ENCODE measurements around the gene B3GNT7.
A peak's percentile ranks its signal among the peaks of the same experiment; 100 is the strongest.

The B3GNT7 gene

GRCh38 chr2:231411831-231412617 is 16.5 kb downstream of the B3GNT7 start:
- H3K27me3 ChIP-seq (ENCODE audit: control insufficient read depth in 1 of 2, insufficient read depth in 2 of 2, low read length in 2 of 2) = no peaks in the 10 kb centered on the region

GRCh38 chr2:231412618-231412963 is 17.1 kb downstream of the B3GNT7 start:
- H3K27me3 ChIP-seq (ENCODE audit: control insufficient read depth in 1 of 2, insufficient read depth in 2 of 2, low read length in 2 of 2) = no peaks in the 10 kb centered on the region
- peaks cover 14 to 35% of the 10 kb centered on the region in 2 donors for H3K4me1 ChIP-seq (ENCODE audit: control insufficient read depth in 1 of 2, insufficient read depth in 2 of 2, low read length in 2 of 2)
- H3K9ac ChIP-seq (ENCODE audit: low read depth in 1 of 2, low read length in 2 of 2) = peak overlapping the region; percentile 64 to 70
- H3K27ac ChIP-seq (ENCODE audit: low read depth, low read length) = peak overlapping the region; percentile 50
- H3K9me3 ChIP-seq (ENCODE audit: control insufficient read depth in 1 of 2, low read length in 2 of 2) = peaks cover 5 to 9% of the 10 kb centered on the region in 2 donors
- no peaks in the 10 kb centered on the region for H3K36me3 ChIP-seq (ENCODE audit: control insufficient read depth in 1 of 2, insufficient read depth in 2 of 2, low read length in 2 of 2)
- peak overlapping the region; percentile 66 to 67 for H3K4me3 ChIP-seq (ENCODE audit: low read depth in 1 of 2, low read length in 2 of 2)

More at GRCh38 chr2:231411831-231412617, 16.5 kb downstream of the B3GNT7 start:
- peaks cover 14 to 35% of the 10 kb centered on the region in 2 donors for H3K4me1 ChIP-seq (ENCODE audit: control insufficient read depth in 1 of 2, insufficient read depth in 2 of 2, low read length in 2 of 2)
- peaks cover 5 to 9% of the 10 kb centered on the region in 2 donors for H3K9me3 ChIP-seq (ENCODE audit: control insufficient read depth in 1 of 2, low read length in 2 of 2)
- H3K36me3 ChIP-seq (ENCODE audit: control insufficient read depth in 1 of 2, insufficient read depth in 2 of 2, low read length in 2 of 2) = no peaks in the 10 kb centered on the region
- H3K27ac ChIP-seq (ENCODE audit: low read depth, low read length) = peak overlapping the region; percentile 74
- H3K4me3 ChIP-seq (ENCODE audit: low read depth in 1 of 2, low read length in 2 of 2) = peak overlapping the region; percentile 66 to 67
- H3K9ac ChIP-seq (ENCODE audit: low read depth in 1 of 2, low read length in 2 of 2) = peak overlapping the region; percentile 64 to 70

- Histone ChIP-seq H3K27ac (ENCODE audit: low read depth, low read length) (no peak overlapping the region), H3K27me3 (ENCODE audit: control insufficient read depth in 1 of 2, insufficient read depth in 2 of 2, low read length in 2 of 2) (no peaks in the 10 kb centered on the region), H3K4me3 (ENCODE audit: low read depth in 1 of 2, low read length in 2 of 2) (peak overlapping the region in 1 of 2 donors; percentile 28), H3K9me3 (ENCODE audit: control insufficient read depth in 1 of 2, low read length in 2 of 2) (peaks cover 5 to 9% of the 10 kb centered on the region in 2 donors), H3K4me1 (ENCODE audit: control insufficient read depth in 1 of 2, insufficient read depth in 2 of 2, low read length in 2 of 2) (peaks cover 14 to 35% of the 10 kb centered on the region in 2 donors), H3K36me3 (ENCODE audit: control insufficient read depth in 1 of 2, insufficient read depth in 2 of 2, low read length in 2 of 2) (no peaks in the 10 kb centered on the region), H3K9ac (ENCODE audit: low read depth in 1 of 2, low read length in 2 of 2) (no peak overlapping the region)
Measured at GRCh38 chr2:231413456-231413855, 17.9 kb downstream of the B3GNT7 start.

- Histone ChIP-seq H3K27me3 (ENCODE audit: control insufficient read depth in 1 of 2, insufficient read depth in 2 of 2, low read length in 2 of 2) (no peaks in the 10 kb centered on the region), H3K4me3 (ENCODE audit: low read depth in 1 of 2, low read length in 2 of 2) (peak overlapping the region in 1 of 2 donors; percentile 6), H3K4me1 (ENCODE audit: control insufficient read depth in 1 of 2, insufficient read depth in 2 of 2, low read length in 2 of 2) (peaks cover 14 to 39% of the 10 kb centered on the region in 2 donors), H3K27ac (ENCODE audit: low read depth, low read length) (no peak overlapping the region), H3K36me3 (ENCODE audit: control insufficient read depth in 1 of 2, insufficient read depth in 2 of 2, low read length in 2 of 2) (no peaks in the 10 kb centered on the region), H3K9ac (ENCODE audit: low read depth in 1 of 2, low read length in 2 of 2) (no peak overlapping the region), H3K9me3 (ENCODE audit: control insufficient read depth in 1 of 2, low read length in 2 of 2) (peaks cover 5 to 9% of the 10 kb centered on the region in 2 donors)
Measured at GRCh38 chr2:231413921-231414476, 18.5 kb downstream of the B3GNT7 start.

GRCh38 chr2:231415029-231415428 is 19.5 kb downstream of the B3GNT7 start:
- Histone ChIP-seq H3K9me3 (ENCODE audit: control insufficient read depth in 1 of 2, low read length in 2 of 2) (peaks cover 5 to 9% of the 10 kb centered on the region in 2 donors), H3K36me3 (ENCODE audit: control insufficient read depth in 1 of 2, insufficient read depth in 2 of 2, low read length in 2 of 2) (no peaks in the 10 kb centered on the region), H3K9ac (ENCODE audit: low read depth in 1 of 2, low read length in 2 of 2) (no peak overlapping the region), H3K27me3 (ENCODE audit: control insufficient read depth in 1 of 2, insufficient read depth in 2 of 2, low read length in 2 of 2) (peaks cover 0 to 4% of the 10 kb centered on the region in 2 donors), H3K27ac (ENCODE audit: low read depth, low read length) (no peak overlapping the region), H3K4me3 (ENCODE audit: low read depth in 1 of 2, low read length in 2 of 2) (no peak overlapping the region), H3K4me1 (ENCODE audit: control insufficient read depth in 1 of 2, insufficient read depth in 2 of 2, low read length in 2 of 2) (peaks cover 14 to 34% of the 10 kb centered on the region in 2 donors)

- Histone ChIP-seq H3K9ac (ENCODE audit: low read depth in 1 of 2, low read length in 2 of 2) (no peak overlapping the region), H3K36me3 (ENCODE audit: control insufficient read depth in 1 of 2, insufficient read depth in 2 of 2, low read length in 2 of 2) (no peaks in the 10 kb centered on the region), H3K4me1 (ENCODE audit: control insufficient read depth in 1 of 2, insufficient read depth in 2 of 2, low read length in 2 of 2) (peaks cover 5 to 15% of the 10 kb centered on the region in 2 donors), H3K27me3 (ENCODE audit: control insufficient read depth in 1 of 2, insufficient read depth in 2 of 2, low read length in 2 of 2) (peaks cover 0 to 4% of the 10 kb centered on the region in 2 donors), H3K9me3 (ENCODE audit: control insufficient read depth in 1 of 2, low read length in 2 of 2) (no peaks in the 10 kb centered on the region), H3K4me3 (ENCODE audit: low read depth in 1 of 2, low read length in 2 of 2) (peak overlapping the region in 1 of 2 donors; percentile 43), H3K27ac (ENCODE audit: low read depth, low read length) (no peak overlapping the region)
Measured at GRCh38 chr2:231418820-231419640, 23.5 kb downstream of the B3GNT7 start.

- H3K27ac ChIP-seq (ENCODE audit: low read depth, low read length) = no peak overlapping the region
- peaks cover 0 to 4% of the 10 kb centered on the region in 2 donors for H3K27me3 ChIP-seq (ENCODE audit: control insufficient read depth in 1 of 2, insufficient read depth in 2 of 2, low read length in 2 of 2)
- H3K9me3 ChIP-seq (ENCODE audit: control insufficient read depth in 1 of 2, low read length in 2 of 2) = no peaks in the 10 kb centered on the region
- no peak overlapping the region for H3K9ac ChIP-seq (ENCODE audit: low read depth in 1 of 2, low read length in 2 of 2)
- H3K36me3 ChIP-seq (ENCODE audit: control insufficient read depth in 1 of 2, insufficient read depth in 2 of 2, low read length in 2 of 2) = no peaks in the 10 kb centered on the region
- H3K4me1 ChIP-seq (ENCODE audit: control insufficient read depth in 1 of 2, insufficient read depth in 2 of 2, low read length in 2 of 2) = peaks cover 0 to 4% of the 10 kb centered on the region in 2 donors
- no peak overlapping the region for H3K4me3 ChIP-seq (ENCODE audit: low read depth in 1 of 2, low read length in 2 of 2)
Measured at GRCh38 chr2:231421051-231421580, 25.6 kb downstream of the B3GNT7 start.

- H3K27ac ChIP-seq (ENCODE audit: low read depth, low read length) = no peak overlapping the region
- no peaks in the 10 kb centered on the region for H3K9me3 ChIP-seq (ENCODE audit: control insufficient read depth in 1 of 2, low read length in 2 of 2)
- H3K4me1 ChIP-seq (ENCODE audit: control insufficient read depth in 1 of 2, insufficient read depth in 2 of 2, low read length in 2 of 2) = peaks cover 0 to 4% of the 10 kb centered on the region in 2 donors
- no peak overlapping the region for H3K4me3 ChIP-seq (ENCODE audit: low read depth in 1 of 2, low read length in 2 of 2)
- H3K36me3 ChIP-seq (ENCODE audit: control insufficient read depth in 1 of 2, insufficient read depth in 2 of 2, low read length in 2 of 2) = no peaks in the 10 kb centered on the region
- H3K27me3 ChIP-seq (ENCODE audit: control insufficient read depth in 1 of 2, insufficient read depth in 2 of 2, low read length in 2 of 2) = peaks cover 0 to 4% of the 10 kb centered on the region in 2 donors
- H3K9ac ChIP-seq (ENCODE audit: low read depth in 1 of 2, low read length in 2 of 2) = no peak overlapping the region
Measured at GRCh38 chr2:231422056-231422455, 26.5 kb downstream of the B3GNT7 start.

- Histone ChIP-seq H3K4me1 (ENCODE audit: control insufficient read depth in 1 of 2, insufficient read depth in 2 of 2, low read length in 2 of 2) (peaks cover 0 to 4% of the 10 kb centered on the region in 2 donors), H3K27me3 (ENCODE audit: control insufficient read depth in 1 of 2, insufficient read depth in 2 of 2, low read length in 2 of 2) (peaks cover 0 to 4% of the 10 kb centered on the region in 2 donors), H3K9ac (ENCODE audit: low read depth in 1 of 2, low read length in 2 of 2) (no peak overlapping the region), H3K9me3 (ENCODE audit: control insufficient read depth in 1 of 2, low read length in 2 of 2) (no peaks in the 10 kb centered on the region), H3K27ac (ENCODE audit: low read depth, low read length) (no peak overlapping the region), H3K4me3 (ENCODE audit: low read depth in 1 of 2, low read length in 2 of 2) (no peak overlapping the region), H3K36me3 (ENCODE audit: control insufficient read depth in 1 of 2, insufficient read depth in 2 of 2, low read length in 2 of 2) (no peaks in the 10 kb centered on the region)
Measured at GRCh38 chr2:231423176-231423575, 27.7 kb downstream of the B3GNT7 start.

All from duodenal mucosa (tissue), 2 donors.